Measurements from ENCODE around the gene PRKCA. TPM values are rescaled to one million over a fixed set of nuclear protein-coding genes. Genes with fewer than 3 reads are reported as not detected.
A peak's percentile ranks its signal among the peaks of the same experiment; 100 is the strongest.

PRKCA gene
- total and polyA plus RNA-seq, 10 of the 15 experiments (the other 5 are each of a cell fraction or from before 2014, with no cell fraction given) = 0.11 to 14.6 (median 0.72) TPM

DNA sequence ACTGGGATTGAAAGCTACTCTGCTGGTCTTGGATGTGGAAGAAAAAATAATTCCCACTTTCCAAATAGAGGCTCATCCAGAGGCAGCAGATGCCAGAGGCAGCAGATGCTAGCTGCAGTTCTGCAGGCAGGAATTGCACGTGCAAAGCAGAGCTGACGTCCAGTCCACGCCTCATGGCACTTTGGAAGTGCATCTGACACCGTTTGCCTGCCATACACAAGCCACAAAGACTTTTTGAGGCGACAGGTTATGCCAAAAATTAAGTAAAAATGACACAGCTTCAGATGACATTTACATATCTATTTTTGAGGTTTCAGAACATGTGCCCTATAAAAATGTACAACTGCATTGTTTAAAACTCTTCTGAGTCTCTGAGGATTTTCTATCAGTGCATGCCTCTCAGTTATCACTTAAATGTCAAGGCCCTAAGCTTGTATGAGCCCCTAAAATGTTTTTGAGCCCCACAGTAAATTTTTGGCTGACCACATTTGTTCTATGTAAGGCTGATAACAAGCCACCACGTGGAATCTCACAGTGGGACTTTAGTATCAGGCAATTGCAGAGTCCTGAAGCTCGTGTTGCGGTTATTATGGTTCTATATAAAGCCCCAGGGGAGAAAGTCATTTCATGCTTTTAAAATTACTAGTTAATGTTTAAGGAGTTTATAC is 239.2 kb downstream of the PRKCA start (continued):
- TF ChIP-seq, protein P1, sequence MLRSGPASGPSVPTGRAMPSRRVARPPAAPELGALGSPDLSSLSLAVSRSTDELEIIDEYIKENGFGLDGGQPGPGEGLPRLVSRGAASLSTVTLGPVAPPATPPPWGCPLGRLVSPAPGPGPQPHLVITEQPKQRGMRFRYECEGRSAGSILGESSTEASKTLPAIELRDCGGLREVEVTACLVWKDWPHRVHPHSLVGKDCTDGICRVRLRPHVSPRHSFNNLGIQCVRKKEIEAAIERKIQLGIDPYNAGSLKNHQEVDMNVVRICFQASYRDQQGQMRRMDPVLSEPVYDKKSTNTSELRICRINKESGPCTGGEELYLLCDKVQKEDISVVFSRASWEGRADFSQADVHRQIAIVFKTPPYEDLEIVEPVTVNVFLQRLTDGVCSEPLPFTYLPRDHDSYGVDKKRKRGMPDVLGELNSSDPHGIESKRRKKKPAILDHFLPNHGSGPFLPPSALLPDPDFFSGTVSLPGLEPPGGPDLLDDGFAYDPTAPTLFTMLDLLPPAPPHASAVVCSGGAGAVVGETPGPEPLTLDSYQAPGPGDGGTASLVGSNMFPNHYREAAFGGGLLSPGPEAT (IDR thresholded peaks at IDR 0.05; ENCODE audit: low read depth) = peak; percentile 59; the same call in 1 of the 2 replicates
- TF ChIP-seq, protein P2, sequence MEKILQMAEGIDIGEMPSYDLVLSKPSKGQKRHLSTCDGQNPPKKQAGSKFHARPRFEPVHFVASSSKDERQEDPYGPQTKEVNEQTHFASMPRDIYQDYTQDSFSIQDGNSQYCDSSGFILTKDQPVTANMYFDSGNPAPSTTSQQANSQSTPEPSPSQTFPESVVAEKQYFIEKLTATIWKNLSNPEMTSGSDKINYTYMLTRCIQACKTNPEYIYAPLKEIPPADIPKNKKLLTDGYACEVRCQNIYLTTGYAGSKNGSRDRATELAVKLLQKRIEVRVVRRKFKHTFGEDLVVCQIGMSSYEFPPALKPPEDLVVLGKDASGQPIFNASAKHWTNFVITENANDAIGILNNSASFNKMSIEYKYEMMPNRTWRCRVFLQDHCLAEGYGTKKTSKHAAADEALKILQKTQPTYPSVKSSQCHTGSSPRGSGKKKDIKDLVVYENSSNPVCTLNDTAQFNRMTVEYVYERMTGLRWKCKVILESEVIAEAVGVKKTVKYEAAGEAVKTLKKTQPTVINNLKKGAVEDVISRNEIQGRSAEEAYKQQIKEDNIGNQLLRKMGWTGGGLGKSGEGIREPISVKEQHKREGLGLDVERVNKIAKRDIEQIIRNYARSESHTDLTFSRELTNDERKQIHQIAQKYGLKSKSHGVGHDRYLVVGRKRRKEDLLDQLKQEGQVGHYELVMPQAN (conservative IDR thresholded peaks at IDR 0.05) = 0 out of 2 replicates have a peak, but pooled peaks have one; percentile 29
- TF ChIP-seq RUNX3 (IDR thresholded peaks at IDR 0.05; ENCODE audit: low read length) = peak; percentile 86
- TF ChIP-seq, protein P3, sequence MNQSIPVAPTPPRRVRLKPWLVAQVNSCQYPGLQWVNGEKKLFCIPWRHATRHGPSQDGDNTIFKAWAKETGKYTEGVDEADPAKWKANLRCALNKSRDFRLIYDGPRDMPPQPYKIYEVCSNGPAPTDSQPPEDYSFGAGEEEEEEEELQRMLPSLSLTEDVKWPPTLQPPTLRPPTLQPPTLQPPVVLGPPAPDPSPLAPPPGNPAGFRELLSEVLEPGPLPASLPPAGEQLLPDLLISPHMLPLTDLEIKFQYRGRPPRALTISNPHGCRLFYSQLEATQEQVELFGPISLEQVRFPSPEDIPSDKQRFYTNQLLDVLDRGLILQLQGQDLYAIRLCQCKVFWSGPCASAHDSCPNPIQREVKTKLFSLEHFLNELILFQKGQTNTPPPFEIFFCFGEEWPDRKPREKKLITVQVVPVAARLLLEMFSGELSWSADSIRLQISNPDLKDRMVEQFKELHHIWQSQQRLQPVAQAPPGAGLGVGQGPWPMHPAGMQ (IDR thresholded peaks at IDR 0.05; ENCODE audit: borderline replicate concordance) = no peak
- TF ChIP-seq FOXM1 (IDR thresholded peaks at IDR 0.05; ENCODE audit: low read depth, low read length) = peak; percentile 63; the same call in 1 of the 2 replicates
- peak; percentile 31; the same call in 1 of the 2 replicates for TF ChIP-seq BACH1 (IDR thresholded peaks at IDR 0.05; ENCODE audit: borderline replicate concordance)
- TF ChIP-seq, protein P4, sequence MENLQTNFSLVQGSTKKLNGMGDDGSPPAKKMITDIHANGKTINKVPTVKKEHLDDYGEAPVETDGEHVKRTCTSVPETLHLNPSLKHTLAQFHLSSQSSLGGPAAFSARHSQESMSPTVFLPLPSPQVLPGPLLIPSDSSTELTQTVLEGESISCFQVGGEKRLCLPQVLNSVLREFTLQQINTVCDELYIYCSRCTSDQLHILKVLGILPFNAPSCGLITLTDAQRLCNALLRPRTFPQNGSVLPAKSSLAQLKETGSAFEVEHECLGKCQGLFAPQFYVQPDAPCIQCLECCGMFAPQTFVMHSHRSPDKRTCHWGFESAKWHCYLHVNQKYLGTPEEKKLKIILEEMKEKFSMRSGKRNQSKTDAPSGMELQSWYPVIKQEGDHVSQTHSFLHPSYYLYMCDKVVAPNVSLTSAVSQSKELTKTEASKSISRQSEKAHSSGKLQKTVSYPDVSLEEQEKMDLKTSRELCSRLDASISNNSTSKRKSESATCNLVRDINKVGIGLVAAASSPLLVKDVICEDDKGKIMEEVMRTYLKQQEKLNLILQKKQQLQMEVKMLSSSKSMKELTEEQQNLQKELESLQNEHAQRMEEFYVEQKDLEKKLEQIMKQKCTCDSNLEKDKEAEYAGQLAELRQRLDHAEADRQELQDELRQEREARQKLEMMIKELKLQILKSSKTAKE (IDR thresholded peaks at IDR 0.05; ENCODE audit: low read depth, poor library complexity, severe bottlenecking) = peak; percentile 77
- TF ChIP-seq MEF2A (IDR thresholded peaks at IDR 0.05; ENCODE audit: insufficient read depth, low read depth, low read length) = peak; percentile 32; the same call in 1 of the 2 replicates
- peak; percentile 70 for TF ChIP-seq RAD51 (IDR thresholded peaks at IDR 0.05)
- 0 out of 2 replicates have a peak, but pooled peaks have one; percentile 27 for TF ChIP-seq TCF12 (IDR thresholded peaks at IDR 0.05; ENCODE audit: low read depth, low read length)
- TF ChIP-seq SUPT20H (IDR thresholded peaks at IDR 0.05; ENCODE audit: borderline replicate concordance, control insufficient read depth, low read depth, low read length) = no peak
- TF ChIP-seq GATAD2B (conservative IDR thresholded peaks at IDR 0.05; ENCODE audit: low read depth) = no peak
- no peak for TF ChIP-seq TCF7 (IDR thresholded peaks at IDR 0.05; ENCODE audit: borderline replicate concordance)
- 0 out of 2 replicates have a peak, but pooled peaks have one; percentile 30 for TF ChIP-seq EED (IDR thresholded peaks at IDR 0.05; ENCODE audit: low read depth)
- peak; percentile 63 for TF ChIP-seq BCL11A (IDR thresholded peaks at IDR 0.05; ENCODE audit: low read depth, low read length)
- TF ChIP-seq ZSCAN29 (IDR thresholded peaks at IDR 0.05) = no peak
- TF ChIP-seq, protein P5, sequence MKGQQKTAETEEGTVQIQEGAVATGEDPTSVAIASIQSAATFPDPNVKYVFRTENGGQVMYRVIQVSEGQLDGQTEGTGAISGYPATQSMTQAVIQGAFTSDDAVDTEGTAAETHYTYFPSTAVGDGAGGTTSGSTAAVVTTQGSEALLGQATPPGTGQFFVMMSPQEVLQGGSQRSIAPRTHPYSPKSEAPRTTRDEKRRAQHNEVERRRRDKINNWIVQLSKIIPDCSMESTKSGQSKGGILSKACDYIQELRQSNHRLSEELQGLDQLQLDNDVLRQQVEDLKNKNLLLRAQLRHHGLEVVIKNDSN (IDR thresholded peaks at IDR 0.05; ENCODE audit: borderline replicate concordance, extremely low read length, insufficient read depth, low read depth, low read length) = no peak
- TF ChIP-seq TBL1XR1 (IDR thresholded peaks at IDR 0.05; ENCODE audit: low read depth, low read length) = no peak
- no peak for TF ChIP-seq NFYA (IDR thresholded peaks at IDR 0.05; ENCODE audit: borderline replicate concordance, low read depth, low read length)
- TF ChIP-seq POU2F2 (IDR thresholded peaks at IDR 0.05; ENCODE audit: borderline replicate concordance, low read depth, low read length) = no peak; the same call in 2 of the 3 replicates
- no peak for TF ChIP-seq KAT2A (conservative IDR thresholded peaks at IDR 0.05; ENCODE audit: control insufficient read depth, low read depth, low read length)
- TF ChIP-seq NFXL1 (IDR thresholded peaks at IDR 0.05; ENCODE audit: borderline replicate concordance) = no peak

Measured in GM12878 (cell line).